ENCODE results near the gene NRIP1.

DNA sequence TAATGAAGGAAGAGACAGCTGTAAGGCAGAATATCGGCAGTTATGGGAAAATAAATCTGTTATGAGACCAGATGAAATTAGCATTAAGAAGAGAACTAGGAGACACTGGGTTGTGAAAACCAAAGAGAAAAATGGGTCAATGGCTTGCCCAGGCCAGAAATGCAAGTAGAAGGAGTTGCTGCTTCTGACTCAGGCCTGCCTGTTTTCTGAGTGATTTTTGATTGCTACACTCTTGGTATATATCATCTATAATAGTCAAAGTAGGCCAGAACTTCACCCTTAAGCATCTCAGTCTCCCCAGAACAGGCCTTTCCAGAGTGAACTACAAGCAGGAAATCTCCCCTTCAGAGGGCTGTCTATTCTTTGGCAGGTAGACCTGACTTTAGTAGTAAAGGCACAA, 107.0 kb downstream of the NRIP1 start:
- no peak for TF ChIP-seq POLR2A (IDR thresholded peaks at IDR 0.05)
- TF ChIP-seq, protein P1, sequence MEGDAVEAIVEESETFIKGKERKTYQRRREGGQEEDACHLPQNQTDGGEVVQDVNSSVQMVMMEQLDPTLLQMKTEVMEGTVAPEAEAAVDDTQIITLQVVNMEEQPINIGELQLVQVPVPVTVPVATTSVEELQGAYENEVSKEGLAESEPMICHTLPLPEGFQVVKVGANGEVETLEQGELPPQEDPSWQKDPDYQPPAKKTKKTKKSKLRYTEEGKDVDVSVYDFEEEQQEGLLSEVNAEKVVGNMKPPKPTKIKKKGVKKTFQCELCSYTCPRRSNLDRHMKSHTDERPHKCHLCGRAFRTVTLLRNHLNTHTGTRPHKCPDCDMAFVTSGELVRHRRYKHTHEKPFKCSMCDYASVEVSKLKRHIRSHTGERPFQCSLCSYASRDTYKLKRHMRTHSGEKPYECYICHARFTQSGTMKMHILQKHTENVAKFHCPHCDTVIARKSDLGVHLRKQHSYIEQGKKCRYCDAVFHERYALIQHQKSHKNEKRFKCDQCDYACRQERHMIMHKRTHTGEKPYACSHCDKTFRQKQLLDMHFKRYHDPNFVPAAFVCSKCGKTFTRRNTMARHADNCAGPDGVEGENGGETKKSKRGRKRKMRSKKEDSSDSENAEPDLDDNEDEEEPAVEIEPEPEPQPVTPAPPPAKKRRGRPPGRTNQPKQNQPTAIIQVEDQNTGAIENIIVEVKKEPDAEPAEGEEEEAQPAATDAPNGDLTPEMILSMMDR (IDR thresholded peaks at IDR 0.05), result no peak
